Osteoblast (primary cell): ENCODE results near the gene SEMA3G. TPM values are rescaled to one million over a fixed set of nuclear protein-coding genes. Genes with fewer than 3 reads are reported as not detected.

Experiments
- DNase-seq: peaks from one replicate; pipeline ENCODE4 v3.0.0; 2011; ENCODE audit warnings: low spot score, mixed read lengths; ENCODE audit not compliant: insufficient read length; ENCODE audit errors: missing footprints
- H2AFZ ChIP-seq: 2 replicates; pipeline ENCODE4 v1.6.0; 2011; ENCODE audit warnings: mild to moderate bottlenecking, low read length
- H3K27ac ChIP-seq: 2 replicates; pipeline ENCODE4 v1.5.1; 2011; ENCODE audit warnings: mild to moderate bottlenecking, low read depth, low read length, moderate library complexity
- H3K27me3 ChIP-seq: 2 replicates; pipeline ENCODE4 v1.6.0; 2012; ENCODE audit warnings: mild to moderate bottlenecking, control low read depth, inconsistent platforms, low read length, moderate library complexity; ENCODE audit not compliant: insufficient read depth
- H3K36me3 ChIP-seq: 2 replicates; pipeline ENCODE4 v1.5.1; 2011; ENCODE audit warnings: mild to moderate bottlenecking, low read length, control low read depth, moderate library complexity; ENCODE audit not compliant: insufficient read depth
- H3K4me1 ChIP-seq: 2 replicates; pipeline ENCODE4 v1.5.1; 2011; ENCODE audit warnings: mild to moderate bottlenecking, low read length, control low read depth, moderate library complexity; ENCODE audit not compliant: insufficient read depth
- H3K4me2 ChIP-seq: 2 replicates; pipeline ENCODE4 v1.6.0; 2011; ENCODE audit warnings: mild to moderate bottlenecking, low read length; ENCODE audit not compliant: insufficient read depth
- H3K4me3 ChIP-seq: fragments of 200-600 bp; sonication (generic); 3 replicates; pipeline ENCODE4 v1.5.1; 2012; ENCODE audit warnings: mild to moderate bottlenecking, low read length, inconsistent platforms; ENCODE audit not compliant: insufficient read depth
- H3K79me2 ChIP-seq: 2 replicates; pipeline ENCODE4 v1.6.0; 2012; ENCODE audit warnings: mild to moderate bottlenecking, low read length, control low read depth, inconsistent platforms; ENCODE audit not compliant: insufficient read depth
- H3K9me3 ChIP-seq: 2 replicates; pipeline ENCODE4 v1.5.1; 2011; ENCODE audit warnings: low read depth, low read length, control low read depth
- H4K20me1 ChIP-seq: 2 replicates; pipeline ENCODE4 v1.6.0; 2012; ENCODE audit warnings: mild to moderate bottlenecking, low read length, control low read depth; ENCODE audit not compliant: insufficient read depth
- total RNA-seq: library from RNA; depleted of rRNA; stranded (reverse); fragments of >200 nt; gene quantifications from 2 replicates; pipeline ENCODE4 v1.2.3, GENCODE V29; 2012
- TF ChIP-seq, protein P1 (sequence below): IDR thresholded peaks from 2 replicates; pipeline ENCODE4 v1.5.1; 2011; ENCODE audit warnings: mild to moderate bottlenecking, low read depth, low read length, moderate library complexity; ENCODE audit errors: extremely low read depth

The SEMA3G gene
- total RNA-seq, 1 donor, result not detected

DNA sequence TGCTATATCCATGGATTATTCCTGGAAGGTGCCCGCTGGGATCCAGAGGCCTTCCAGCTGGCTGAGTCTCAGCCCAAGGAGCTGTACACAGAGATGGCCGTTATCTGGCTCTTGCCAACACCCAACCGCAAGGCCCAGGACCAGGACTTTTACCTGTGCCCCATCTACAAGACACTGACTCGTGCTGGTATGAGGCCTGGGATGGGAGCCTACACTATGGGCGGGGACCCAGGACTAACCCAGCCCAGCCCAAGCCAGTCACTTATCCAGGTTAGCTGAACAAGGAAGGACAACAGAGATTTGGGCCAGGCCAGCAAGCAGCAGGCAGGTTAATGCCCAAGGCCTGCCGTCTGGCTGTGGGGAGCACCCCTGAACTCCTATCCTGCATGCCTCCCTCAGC lies 45.3 kb downstream of the SEMA3G start:
- Histone ChIP-seq H3K4me2 (no peak overlapping the region), H3K4me3 (no peak overlapping the region)
- TF ChIP-seq, protein P1, sequence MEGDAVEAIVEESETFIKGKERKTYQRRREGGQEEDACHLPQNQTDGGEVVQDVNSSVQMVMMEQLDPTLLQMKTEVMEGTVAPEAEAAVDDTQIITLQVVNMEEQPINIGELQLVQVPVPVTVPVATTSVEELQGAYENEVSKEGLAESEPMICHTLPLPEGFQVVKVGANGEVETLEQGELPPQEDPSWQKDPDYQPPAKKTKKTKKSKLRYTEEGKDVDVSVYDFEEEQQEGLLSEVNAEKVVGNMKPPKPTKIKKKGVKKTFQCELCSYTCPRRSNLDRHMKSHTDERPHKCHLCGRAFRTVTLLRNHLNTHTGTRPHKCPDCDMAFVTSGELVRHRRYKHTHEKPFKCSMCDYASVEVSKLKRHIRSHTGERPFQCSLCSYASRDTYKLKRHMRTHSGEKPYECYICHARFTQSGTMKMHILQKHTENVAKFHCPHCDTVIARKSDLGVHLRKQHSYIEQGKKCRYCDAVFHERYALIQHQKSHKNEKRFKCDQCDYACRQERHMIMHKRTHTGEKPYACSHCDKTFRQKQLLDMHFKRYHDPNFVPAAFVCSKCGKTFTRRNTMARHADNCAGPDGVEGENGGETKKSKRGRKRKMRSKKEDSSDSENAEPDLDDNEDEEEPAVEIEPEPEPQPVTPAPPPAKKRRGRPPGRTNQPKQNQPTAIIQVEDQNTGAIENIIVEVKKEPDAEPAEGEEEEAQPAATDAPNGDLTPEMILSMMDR, result no peak

DNA sequence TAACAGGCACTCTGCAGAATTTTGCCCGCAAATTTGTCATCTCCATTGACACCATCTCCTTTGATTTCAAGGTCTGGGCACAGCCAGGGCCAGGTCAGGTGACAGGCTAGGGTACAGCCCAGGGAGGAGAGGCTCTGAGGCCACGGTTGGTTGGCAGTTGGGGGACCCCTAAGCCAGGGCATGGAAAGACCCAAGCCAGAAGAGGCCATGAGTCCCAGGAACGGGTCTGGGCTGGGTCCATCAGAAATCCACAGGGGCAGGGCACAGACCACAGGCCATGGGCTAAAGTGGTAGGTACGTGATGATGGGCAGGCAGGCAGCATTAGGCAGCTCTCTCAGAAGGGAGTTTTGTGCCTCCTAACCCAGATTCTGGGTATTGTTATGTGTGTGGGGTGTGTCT lies 45.8 kb downstream of the SEMA3G start:
- Histone ChIP-seq H3K4me3 (no peak overlapping the region), H2AFZ (no peak overlapping the region), H3K4me1 (no peaks in the 10 kb centered on the region), H3K36me3 (peaks cover 26% of the 10 kb centered on the region), H3K9me3 (no peaks in the 10 kb centered on the region), H3K79me2 (no peaks in the 10 kb centered on the region), H3K4me2 (no peak overlapping the region), H3K27me3 (no peaks in the 10 kb centered on the region), H3K27ac (no peak overlapping the region), H4K20me1 (peaks cover 8% of the 10 kb centered on the region)
- TF ChIP-seq, protein P1, result no peak
- DNase-seq, result peak; percentile 9

More for the DNA sequence above, 45.3 kb downstream of the SEMA3G start:
- H2AFZ ChIP-seq, result no peak overlapping the region
- peaks cover 31% of the 10 kb centered on the region for H3K36me3 ChIP-seq
- H3K9me3 ChIP-seq, result no peaks in the 10 kb centered on the region
- peaks cover 8% of the 10 kb centered on the region for H4K20me1 ChIP-seq
- H3K27me3 ChIP-seq, result no peaks in the 10 kb centered on the region
- DNase-seq, result peak; percentile 64
- H3K79me2 ChIP-seq, result no peaks in the 10 kb centered on the region
- no peaks in the 10 kb centered on the region for H3K4me1 ChIP-seq
- H3K27ac ChIP-seq, result no peak overlapping the region

- Histone ChIP-seq H3K27ac (no peak overlapping the region), H3K4me1 (no peaks in the 10 kb centered on the region), H3K4me2 (no peak overlapping the region), H2AFZ (no peak overlapping the region), H3K27me3 (no peaks in the 10 kb centered on the region), H3K9me3 (no peaks in the 10 kb centered on the region), H4K20me1 (peaks cover 5% of the 10 kb centered on the region), H3K4me3 (no peak overlapping the region), H3K36me3 (peaks cover 21% of the 10 kb centered on the region), H3K79me2 (no peaks in the 10 kb centered on the region)
- DNase-seq, result peak; percentile 66
- TF ChIP-seq, protein P1, result no peak
Measured at GRCh38 chr3:52398670-52399081, 46.2 kb downstream of the SEMA3G start.

DNA sequence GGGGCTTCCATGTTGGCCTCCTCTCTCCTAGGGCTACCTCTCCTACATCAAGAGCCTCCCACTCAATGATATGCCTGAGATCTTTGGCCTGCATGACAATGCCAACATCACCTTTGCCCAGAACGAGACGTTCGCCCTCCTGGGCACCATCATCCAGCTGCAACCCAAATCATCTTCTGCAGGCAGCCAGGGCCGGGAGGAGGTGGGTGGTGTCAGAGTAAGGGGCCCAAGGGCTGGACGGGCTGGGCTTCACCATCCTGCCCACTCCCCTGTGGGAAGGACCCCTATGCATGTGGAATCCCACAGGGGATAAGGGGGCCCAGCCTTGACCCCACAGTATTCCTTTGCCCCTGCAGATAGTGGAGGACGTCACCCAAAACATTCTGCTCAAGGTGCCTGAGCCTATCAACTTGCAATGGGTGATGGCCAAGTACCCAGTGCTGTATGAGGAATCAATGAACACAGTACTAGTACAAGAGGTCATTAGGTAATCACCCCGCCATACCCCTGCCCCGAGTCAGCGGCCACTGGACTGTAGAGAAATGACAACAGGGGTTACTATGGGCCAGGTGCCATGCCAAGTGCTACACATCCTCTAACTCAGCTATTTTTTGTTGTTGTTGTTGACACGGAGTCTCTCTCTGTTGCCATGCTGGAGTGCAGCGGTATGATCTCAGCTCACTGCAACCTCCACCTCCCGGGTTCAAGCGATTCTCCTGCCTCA lies 47.1 kb downstream of the SEMA3G start:
- Histone ChIP-seq H3K4me3 (no peak overlapping the region), H3K4me1 (no peaks in the 10 kb centered on the region), H3K27me3 (no peaks in the 10 kb centered on the region), H3K36me3 (peaks cover 13% of the 10 kb centered on the region), H3K79me2 (no peaks in the 10 kb centered on the region), H3K4me2 (no peak overlapping the region), H2AFZ (no peak overlapping the region), H3K9me3 (no peaks in the 10 kb centered on the region), H4K20me1 (peaks cover 4% of the 10 kb centered on the region), H3K27ac (no peak overlapping the region)
- TF ChIP-seq, protein P1, result no peak
- DNase-seq, result peak; percentile 79
